Measurements from ENCODE around the gene AXIN2.

Gene AXIN2

DNA sequence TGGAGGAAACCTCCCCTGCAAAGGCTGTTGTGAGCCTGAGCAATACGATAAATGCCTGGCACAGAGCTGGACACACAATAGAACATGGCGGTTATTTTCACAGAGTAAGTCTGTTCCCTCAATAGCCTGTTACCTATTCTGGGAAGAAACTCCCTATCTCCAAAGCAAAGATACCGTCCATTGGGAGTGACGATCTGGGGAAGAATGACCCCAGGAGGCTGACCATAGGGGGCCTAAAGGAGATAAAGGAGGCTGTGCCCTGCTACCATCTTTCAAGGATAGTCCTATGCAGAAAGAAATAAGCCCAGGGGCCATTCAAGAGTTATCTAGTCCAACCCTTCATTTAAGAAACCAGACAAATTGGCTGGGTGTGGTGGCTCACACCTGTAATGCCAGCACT lies 4.1 kb upstream of the AXIN2 start:
- H3K36me3 ChIP-seq (ENCODE audit: control insufficient read depth in 4 of 4, insufficient read depth in 4 of 4, low read length in 3 of 4): no peaks in the 10 kb centered on the region
- no CpG with 5 or more reads among the region's 4 CpGs for WGBS (ENCODE audit: insufficient coverage)
- H3K27ac ChIP-seq (ENCODE audit: insufficient read depth in 1 of 2, low read depth in 1 of 2, low read length in 2 of 2, poor library complexity in 1 of 2, severe bottlenecking in 2 of 2): no peak overlapping the region
- H3K9me3 ChIP-seq (ENCODE audit: control extremely low read depth in 1 of 5, control insufficient read depth in 4 of 5, insufficient read depth in 2 of 5, low read depth in 1 of 5, low read length in 4 of 5): no peaks in the 10 kb centered on the region
- DNase-seq: no peak
- CTCF ChIA-PET: interaction anchor here (1.2 kb wide), 1 partner anchor 8 kb away, joined by 5 read pairs; no protein-coding TSS in a partner anchor
- POLR2A ChIA-PET: no interaction called here
- no peak overlapping the region for H3K4me3 ChIP-seq (ENCODE audit: control insufficient read depth in 1 of 7, extremely low read depth in 1 of 7, insufficient read depth in 4 of 7, low read depth in 2 of 7, low read length in 6 of 7)
- H3K4me1 ChIP-seq (ENCODE audit: control extremely low read depth in 1 of 4, control insufficient read depth in 4 of 4, insufficient read depth in 4 of 4, low read length in 3 of 4): peaks cover 0 to 8% (median 6%) of the 10 kb centered on the region in 4 experiments
- H3K27me3 ChIP-seq (replicated peaks in 2 of 5; ENCODE audit: control insufficient read depth in 4 of 5, insufficient read depth in 5 of 5, low read length in 4 of 5): peaks cover 0 to 44% (median 11%) of the 10 kb centered on the region in 5 experiments

- Histone ChIP-seq H3K4me1 (ENCODE audit: control extremely low read depth in 1 of 4, control insufficient read depth in 4 of 4, insufficient read depth in 4 of 4, low read length in 3 of 4) (peaks cover 0 to 15% (median 13%) of the 10 kb centered on the region in 4 experiments), H3K27me3 (replicated peaks in 2 of 5; ENCODE audit: control insufficient read depth in 4 of 5, insufficient read depth in 5 of 5, low read length in 4 of 5) (peaks cover 0 to 47% (median 9%) of the 10 kb centered on the region in 5 experiments), H3K9me3 (ENCODE audit: control extremely low read depth in 1 of 5, control insufficient read depth in 4 of 5, insufficient read depth in 2 of 5, low read depth in 1 of 5, low read length in 4 of 5) (no peaks in the 10 kb centered on the region), H3K36me3 (ENCODE audit: control insufficient read depth in 4 of 4, insufficient read depth in 4 of 4, low read length in 3 of 4) (no peaks in the 10 kb centered on the region), H3K4me3 (ENCODE audit: control insufficient read depth in 1 of 7, extremely low read depth in 1 of 7, insufficient read depth in 4 of 7, low read depth in 2 of 7, low read length in 6 of 7) (no peak overlapping the region), H3K27ac (ENCODE audit: insufficient read depth in 1 of 2, low read depth in 1 of 2, low read length in 2 of 2, poor library complexity in 1 of 2, severe bottlenecking in 2 of 2) (no peak overlapping the region)
- ChIA-PET POLR2A (no interaction called here), CTCF (no interaction called here)
- DNase-seq: no peak
- WGBS (ENCODE audit: insufficient coverage): 87% methylated on average over 8 of the region's 8 CpGs
Measured at GRCh38 chr17:65564793-65565192, 3.3 kb upstream of the AXIN2 start.

DNA sequence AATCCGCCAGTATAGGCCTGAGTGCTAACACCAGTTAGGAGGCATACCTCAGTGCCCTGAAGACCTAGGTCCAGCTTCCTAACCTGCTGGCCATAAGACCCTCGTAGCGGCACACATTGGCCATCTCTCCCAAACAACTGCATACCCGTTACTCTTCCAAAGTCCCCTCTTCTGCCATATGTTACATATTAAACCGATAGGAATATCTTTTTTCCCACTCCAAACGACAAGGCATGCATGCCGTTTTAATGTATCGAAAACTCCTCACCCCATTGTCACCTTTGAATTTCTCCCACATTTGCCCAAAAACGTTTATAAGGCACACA lies 721 bp upstream of the AXIN2 start:
- H3K27me3 ChIP-seq (replicated peaks in 2 of 5; ENCODE audit: control insufficient read depth in 4 of 5, insufficient read depth in 5 of 5, low read length in 4 of 5): peaks cover 0 to 66% (median 26%) of the 10 kb centered on the region in 5 experiments
- H3K27ac ChIP-seq (ENCODE audit: insufficient read depth in 1 of 2, low read depth in 1 of 2, low read length in 2 of 2, poor library complexity in 1 of 2, severe bottlenecking in 2 of 2): no peak overlapping the region
- H3K36me3 ChIP-seq (ENCODE audit: control insufficient read depth in 4 of 4, insufficient read depth in 4 of 4, low read length in 3 of 4): no peaks in the 10 kb centered on the region
- CTCF ChIA-PET: no interaction called here
- 65% methylated on average over 7 of the region's 9 CpGs for WGBS (ENCODE audit: insufficient coverage)
- H3K9me3 ChIP-seq (ENCODE audit: control extremely low read depth in 1 of 5, control insufficient read depth in 4 of 5, insufficient read depth in 2 of 5, low read depth in 1 of 5, low read length in 4 of 5): no peaks in the 10 kb centered on the region
- peak overlapping the region in 4 of 7 experiments; percentile 23 to 75 (median 56) for H3K4me3 ChIP-seq (ENCODE audit: control insufficient read depth in 1 of 7, extremely low read depth in 1 of 7, insufficient read depth in 4 of 7, low read depth in 2 of 7, low read length in 6 of 7)
- peaks cover 0 to 26% (median 19%) of the 10 kb centered on the region in 4 experiments for H3K4me1 ChIP-seq (ENCODE audit: control extremely low read depth in 1 of 4, control insufficient read depth in 4 of 4, insufficient read depth in 4 of 4, low read length in 3 of 4)
- no peak for DNase-seq
- POLR2A ChIA-PET: no interaction called here

DNA sequence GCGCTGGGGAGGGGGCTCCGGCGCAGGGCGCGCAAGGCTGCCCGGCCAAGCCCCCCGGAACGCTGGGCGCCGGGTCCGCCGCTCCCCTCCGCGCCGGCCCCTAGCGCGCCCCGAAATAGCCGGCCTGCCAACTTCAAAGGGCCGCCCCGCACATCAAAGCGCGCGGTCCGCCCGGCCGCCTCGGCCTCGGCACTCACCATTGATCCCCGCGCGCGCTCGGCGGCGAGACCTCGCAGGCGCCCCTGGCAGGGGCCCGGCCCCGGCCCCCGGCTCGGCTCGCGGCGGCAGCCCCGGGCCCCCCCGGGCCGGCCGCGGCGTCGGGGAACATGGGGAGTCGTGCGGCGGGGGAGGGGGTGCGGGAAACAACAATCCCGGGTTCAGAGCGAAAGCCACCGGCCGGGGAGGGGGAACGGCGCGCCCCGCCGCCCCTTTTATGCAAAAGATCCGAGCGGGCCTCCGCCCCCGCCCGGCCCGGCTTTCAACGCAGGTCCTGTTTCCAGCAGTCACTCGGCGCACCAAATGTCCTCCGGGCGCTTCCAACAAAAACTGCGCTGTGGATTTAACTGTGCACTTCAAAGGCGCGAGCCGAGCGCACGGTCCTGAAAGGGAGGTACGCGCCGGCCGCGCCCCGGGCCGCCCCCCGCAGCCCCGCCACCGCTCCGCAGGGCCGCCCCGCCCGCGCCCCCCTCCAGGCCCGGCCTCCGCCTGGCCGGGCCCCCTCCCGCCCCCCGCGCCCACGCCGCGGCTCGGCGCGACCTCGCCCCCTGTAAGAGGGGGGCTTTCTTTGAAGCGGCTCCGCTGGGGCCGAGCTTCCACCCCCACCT lies 608 bp downstream of the AXIN2 start:
- H3K4me1 ChIP-seq (ENCODE audit: control extremely low read depth in 1 of 4, control insufficient read depth in 4 of 4, insufficient read depth in 4 of 4, low read length in 3 of 4): peaks cover 0 to 33% (median 23%) of the 10 kb centered on the region in 4 experiments
- no peaks in the 10 kb centered on the region for H3K36me3 ChIP-seq (ENCODE audit: control insufficient read depth in 4 of 4, insufficient read depth in 4 of 4, low read length in 3 of 4)
- CTCF ChIA-PET: no interaction called here
- no peak overlapping the region for H3K27ac ChIP-seq (ENCODE audit: insufficient read depth in 1 of 2, low read depth in 1 of 2, low read length in 2 of 2, poor library complexity in 1 of 2, severe bottlenecking in 2 of 2)
- H3K4me3 ChIP-seq (ENCODE audit: control insufficient read depth in 1 of 7, extremely low read depth in 1 of 7, insufficient read depth in 4 of 7, low read depth in 2 of 7, low read length in 6 of 7): peak overlapping the region; percentile 25 to 75 (median 62)
- under 1% methylated on average over 58 of the region's 113 CpGs for WGBS (ENCODE audit: insufficient coverage)
- H3K9me3 ChIP-seq (ENCODE audit: control extremely low read depth in 1 of 5, control insufficient read depth in 4 of 5, insufficient read depth in 2 of 5, low read depth in 1 of 5, low read length in 4 of 5): no peaks in the 10 kb centered on the region
- POLR2A ChIA-PET: no interaction called here
- H3K27me3 ChIP-seq (replicated peaks in 2 of 5; ENCODE audit: control insufficient read depth in 4 of 5, insufficient read depth in 5 of 5, low read length in 4 of 5): peaks cover 0 to 68% (median 29%) of the 10 kb centered on the region in 5 experiments
- peak; percentile 54 to 82 (median 77) for DNase-seq

DNA sequence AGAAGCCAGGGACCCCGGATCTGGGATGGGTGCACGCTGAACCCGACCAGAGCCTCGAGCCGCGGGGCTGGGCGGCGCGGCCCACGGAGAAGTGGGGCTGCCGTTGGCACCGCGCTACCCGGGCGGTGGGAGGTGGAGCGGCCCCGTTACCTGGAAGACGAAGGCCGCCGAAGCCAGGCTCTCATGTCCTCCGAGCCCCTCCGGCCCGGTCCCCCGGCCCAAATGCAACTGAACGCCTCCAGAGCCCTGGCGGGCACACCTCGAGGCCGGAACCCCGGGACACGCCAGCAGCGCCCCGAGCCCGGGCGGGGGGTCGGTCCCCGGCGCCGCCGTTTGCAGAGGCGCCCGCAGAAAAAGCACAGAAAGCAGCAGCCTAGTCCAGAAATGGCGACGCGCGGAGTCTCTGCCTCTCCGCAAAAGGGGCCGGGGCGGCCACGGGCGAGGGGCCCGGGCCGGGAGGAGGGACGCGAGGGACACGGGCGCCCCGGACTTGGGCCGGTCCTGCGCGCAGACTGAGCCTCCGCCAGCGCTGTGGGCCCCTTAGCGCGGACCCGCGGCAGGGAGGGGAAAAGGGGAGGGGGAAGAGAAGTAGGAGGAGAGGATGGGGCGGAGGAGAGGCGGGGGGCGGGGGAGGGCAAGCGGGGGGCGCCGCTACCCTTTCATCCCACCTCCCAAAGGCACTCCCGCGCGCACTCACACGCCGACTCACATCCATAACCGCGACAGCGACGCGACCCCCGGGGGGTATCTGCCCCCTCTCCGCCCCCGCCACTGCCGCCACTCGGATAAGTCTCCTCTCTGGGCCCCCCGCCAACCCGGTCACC lies 1.4 kb downstream of the AXIN2 start:
- peak overlapping the region; percentile 28 to 75 (median 59) for H3K4me3 ChIP-seq (ENCODE audit: control insufficient read depth in 1 of 7, extremely low read depth in 1 of 7, insufficient read depth in 4 of 7, low read depth in 2 of 7, low read length in 6 of 7)
- DNase-seq: peak in 2 of 3 donors; percentile 12 to 32
- 0% methylated on average over 57 of the region's 89 CpGs for WGBS (ENCODE audit: insufficient coverage)
- no peaks in the 10 kb centered on the region for H3K36me3 ChIP-seq (ENCODE audit: control insufficient read depth in 4 of 4, insufficient read depth in 4 of 4, low read length in 3 of 4)
- peaks cover 0 to 33% (median 23%) of the 10 kb centered on the region in 4 experiments for H3K4me1 ChIP-seq (ENCODE audit: control extremely low read depth in 1 of 4, control insufficient read depth in 4 of 4, insufficient read depth in 4 of 4, low read length in 3 of 4)
- CTCF ChIA-PET: no interaction called here
- POLR2A ChIA-PET: no interaction called here
- no peak overlapping the region for H3K27ac ChIP-seq (ENCODE audit: insufficient read depth in 1 of 2, low read depth in 1 of 2, low read length in 2 of 2, poor library complexity in 1 of 2, severe bottlenecking in 2 of 2)
- no peaks in the 10 kb centered on the region for H3K9me3 ChIP-seq (ENCODE audit: control extremely low read depth in 1 of 5, control insufficient read depth in 4 of 5, insufficient read depth in 2 of 5, low read depth in 1 of 5, low read length in 4 of 5)
- peaks cover 0 to 60% (median 27%) of the 10 kb centered on the region in 5 experiments for H3K27me3 ChIP-seq (replicated peaks in 2 of 5; ENCODE audit: control insufficient read depth in 4 of 5, insufficient read depth in 5 of 5, low read length in 4 of 5)

DNA sequence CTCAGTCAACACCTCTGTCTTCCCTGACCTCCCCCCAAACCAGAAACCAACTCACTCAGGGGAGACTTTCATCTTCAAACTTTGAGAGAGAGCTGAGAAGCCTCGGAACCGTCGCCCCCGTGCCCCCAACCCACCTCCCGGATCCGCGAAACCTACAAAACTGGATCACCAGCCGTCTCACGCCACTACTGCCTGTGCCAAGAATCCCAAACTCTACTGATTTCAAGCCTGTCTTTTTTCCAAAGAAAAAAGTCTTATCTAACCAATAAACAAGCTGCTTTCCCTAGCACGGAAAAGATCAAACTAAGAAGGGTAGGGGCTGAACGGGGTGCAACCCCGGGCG lies 2.0 kb downstream of the AXIN2 start:
- Histone ChIP-seq H3K4me1 (ENCODE audit: control extremely low read depth in 1 of 4, control insufficient read depth in 4 of 4, insufficient read depth in 4 of 4, low read length in 3 of 4) (peaks cover 0 to 33% (median 23%) of the 10 kb centered on the region in 4 experiments), H3K27me3 (replicated peaks in 2 of 5; ENCODE audit: control insufficient read depth in 4 of 5, insufficient read depth in 5 of 5, low read length in 4 of 5) (peaks cover 0 to 57% (median 27%) of the 10 kb centered on the region in 5 experiments), H3K27ac (ENCODE audit: insufficient read depth in 1 of 2, low read depth in 1 of 2, low read length in 2 of 2, poor library complexity in 1 of 2, severe bottlenecking in 2 of 2) (no peak overlapping the region), H3K4me3 (ENCODE audit: control insufficient read depth in 1 of 7, extremely low read depth in 1 of 7, insufficient read depth in 4 of 7, low read depth in 2 of 7, low read length in 6 of 7) (peak overlapping the region in 5 of 7 experiments; percentile 43 to 75 (median 59)), H3K36me3 (ENCODE audit: control insufficient read depth in 4 of 4, insufficient read depth in 4 of 4, low read length in 3 of 4) (no peaks in the 10 kb centered on the region), H3K9me3 (ENCODE audit: control extremely low read depth in 1 of 5, control insufficient read depth in 4 of 5, insufficient read depth in 2 of 5, low read depth in 1 of 5, low read length in 4 of 5) (no peaks in the 10 kb centered on the region)
- CTCF ChIA-PET: no interaction called here
- DNase-seq: peak in 1 of 3 donors; percentile 7
- 3% methylated on average over 13 of the region's 13 CpGs for WGBS (ENCODE audit: insufficient coverage)
- POLR2A ChIA-PET: no interaction called here

Measured in common myeloid progenitor, CD34-positive (primary cell).